K562 (cell line): Measurements from ENCODE around the gene CC2D1A. TPM values are rescaled to one million over a fixed set of nuclear protein-coding genes. Genes with fewer than 3 reads are reported as not detected.

Experiments used
- ELF2 ChIP-seq: fragments of 250-450 bp; sonication (Bioruptor Pico); IDR thresholded peaks from 2 replicates; pipeline ENCODE4 v1.5.0; 2021; ENCODE audit warnings: mild to moderate bottlenecking
- NFIC ChIP-seq: fragments of 450-650 bp; IDR thresholded peaks from 2 replicates; pipeline ENCODE4 v1.6.1; 2017; ENCODE audit warnings: mild to moderate bottlenecking, inconsistent platforms
- SMARCE1 ChIP-seq: fragments of 450-650 bp; IDR thresholded peaks from 2 replicates; pipeline ENCODE4 v1.7.1; 2016; ENCODE audit warnings: mild to moderate bottlenecking
- ZNF695 ChIP-seq: fragments of 450-650 bp; formaldehyde crosslinking; IDR thresholded peaks from 2 replicates; pipeline ENCODE4 v1.4.0; 2020; ENCODE audit warnings: mild to moderate bottlenecking, moderate library complexity
- polyA plus RNA-seq, 8 experiments: library from polyadenylated mRNA; depleted of rRNA in 4 of 8; stranded (reverse) in 5 of 8; unstranded in 3 of 8; fragments of >200 nt; fragmentation: Nextera tagmentation in 2 of 8; fragmentation: Illumina TruSeq in 1 of 8; extraction: Ambion mirVana in 2 of 8; extraction: Trizol in 1 of 8; gene quantifications; 2 replicates each; pipeline versions ENCODE4 v1.2.1 to v1.2.3, GENCODE V29; 2011 to 2014; ENCODE audit warnings: inconsistent platforms in 1 of 8, missing spikeins in 1 of 8
- total RNA-seq, 7 experiments: library from RNA; depleted of rRNA in 6 of 7; stranded (reverse); fragments of >200 nt in 6 of 7; fragmentation: Illumina TruSeq in 2 of 7; extraction: Trizol in 2 of 7; gene quantifications; 2 replicates each; pipeline versions ENCODE4 v1.2.1 to v1.2.3, GENCODE V29; 2011 to 2021; ENCODE audit warnings: low replicate concordance in 1 of 7
- TF ChIP-seq, protein P1 (sequence below), 2 experiments: fragments of 150-350 bp in 1 of 2; IDR thresholded peaks; 2 replicates each; pipeline ENCODE4 v1.6.1; 2012 to 2016; ENCODE audit warnings: low read depth in 2 of 2, low read length in 2 of 2, mild to moderate bottlenecking in 1 of 2, moderate library complexity in 1 of 2
- TF ChIP-seq, protein P2 (sequence below), 2 experiments: fragments of 450-650 bp in 1 of 2; IDR thresholded peaks; 2 replicates each; pipeline ENCODE4 v1.6.1; 2011 to 2017; ENCODE audit warnings: low read depth in 2 of 2, antibody characterized with exemption in 1 of 2, borderline replicate concordance in 1 of 2, low read length in 1 of 2, mild to moderate bottlenecking in 1 of 2, mixed read lengths in 1 of 2; ENCODE audit not compliant: control insufficient read depth in 1 of 2
- TF ChIP-seq, protein P3 (sequence below), 2 experiments: fragments of 450-650 bp; IDR thresholded peaks; 2 replicates each; pipeline ENCODE4 v1.6.1; 2016
- TF ChIP-seq, protein P4 (sequence below): IDR thresholded peaks from 2 replicates; pipeline ENCODE4 v1.6.1; 2016; ENCODE audit warnings: missing genetic modification characterization, missing compliant biosample characterization
- TF ChIP-seq, protein P5 (sequence below): fragments of 200-800 bp; sonication (Bioruptor generic); IDR thresholded peaks from 2 replicates; pipeline ENCODE4 v1.6.1; 2017; ENCODE audit warnings: missing genetic modification characterization, missing compliant biosample characterization
- TF ChIP-seq, protein P6 (sequence below): sonication (generic); formaldehyde crosslinking; IDR thresholded peaks from 2 replicates; pipeline ENCODE4 v1.8.0; 2022; ENCODE audit warnings: missing genetic modification reagents, mild to moderate bottlenecking, moderate library complexity, borderline replicate concordance

CC2D1A gene
- total and polyA plus RNA-seq, 9 of the 15 experiments (the other 6 are each of a cell fraction or from before 2014, with no cell fraction given): 0.32 to 31.0 (median 12.9) TPM

DNA sequence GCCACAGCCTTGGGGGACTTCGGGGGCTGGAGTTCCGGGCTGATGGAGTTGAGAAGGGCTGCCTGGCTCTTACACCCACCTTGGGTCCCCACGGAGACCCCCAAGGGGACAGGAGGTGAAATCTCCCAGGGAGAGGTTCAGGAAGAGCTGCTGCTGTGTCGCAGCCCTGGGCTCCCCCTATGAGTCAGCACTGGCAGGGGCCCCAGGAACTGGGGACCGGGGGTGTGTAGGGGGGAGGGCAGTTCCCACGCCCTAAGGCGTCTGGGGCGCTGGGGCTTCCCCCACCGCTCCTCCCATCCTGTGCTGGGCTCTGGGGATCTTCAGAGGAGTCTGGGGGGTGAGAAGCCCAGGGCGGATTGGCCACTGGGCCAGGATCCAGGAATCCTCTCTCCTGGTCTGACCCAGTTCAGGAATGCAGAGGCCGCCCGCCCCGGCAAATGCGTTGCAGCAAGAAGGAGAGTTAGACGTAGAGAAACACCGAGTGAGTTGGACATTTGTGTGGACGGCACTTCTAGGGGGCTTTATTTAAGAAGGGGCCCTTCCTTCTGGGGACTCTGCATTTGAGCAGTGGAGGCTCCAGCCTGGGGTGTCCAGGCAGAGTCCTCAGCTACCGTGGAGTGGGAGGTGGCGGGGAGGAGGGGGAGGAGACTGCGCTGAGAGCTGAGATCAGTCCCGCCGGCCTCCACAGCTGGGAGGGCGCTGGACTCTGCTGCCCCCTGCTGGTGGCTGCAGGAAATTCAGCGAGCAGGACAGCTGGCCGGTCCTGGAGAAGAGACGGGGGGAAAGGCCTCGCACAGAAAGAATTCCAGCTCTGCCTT is 44.1 kb upstream of the CC2D1A start (continued):
- no peak for TF ChIP-seq ZNF695
- TF ChIP-seq, protein P1, sequence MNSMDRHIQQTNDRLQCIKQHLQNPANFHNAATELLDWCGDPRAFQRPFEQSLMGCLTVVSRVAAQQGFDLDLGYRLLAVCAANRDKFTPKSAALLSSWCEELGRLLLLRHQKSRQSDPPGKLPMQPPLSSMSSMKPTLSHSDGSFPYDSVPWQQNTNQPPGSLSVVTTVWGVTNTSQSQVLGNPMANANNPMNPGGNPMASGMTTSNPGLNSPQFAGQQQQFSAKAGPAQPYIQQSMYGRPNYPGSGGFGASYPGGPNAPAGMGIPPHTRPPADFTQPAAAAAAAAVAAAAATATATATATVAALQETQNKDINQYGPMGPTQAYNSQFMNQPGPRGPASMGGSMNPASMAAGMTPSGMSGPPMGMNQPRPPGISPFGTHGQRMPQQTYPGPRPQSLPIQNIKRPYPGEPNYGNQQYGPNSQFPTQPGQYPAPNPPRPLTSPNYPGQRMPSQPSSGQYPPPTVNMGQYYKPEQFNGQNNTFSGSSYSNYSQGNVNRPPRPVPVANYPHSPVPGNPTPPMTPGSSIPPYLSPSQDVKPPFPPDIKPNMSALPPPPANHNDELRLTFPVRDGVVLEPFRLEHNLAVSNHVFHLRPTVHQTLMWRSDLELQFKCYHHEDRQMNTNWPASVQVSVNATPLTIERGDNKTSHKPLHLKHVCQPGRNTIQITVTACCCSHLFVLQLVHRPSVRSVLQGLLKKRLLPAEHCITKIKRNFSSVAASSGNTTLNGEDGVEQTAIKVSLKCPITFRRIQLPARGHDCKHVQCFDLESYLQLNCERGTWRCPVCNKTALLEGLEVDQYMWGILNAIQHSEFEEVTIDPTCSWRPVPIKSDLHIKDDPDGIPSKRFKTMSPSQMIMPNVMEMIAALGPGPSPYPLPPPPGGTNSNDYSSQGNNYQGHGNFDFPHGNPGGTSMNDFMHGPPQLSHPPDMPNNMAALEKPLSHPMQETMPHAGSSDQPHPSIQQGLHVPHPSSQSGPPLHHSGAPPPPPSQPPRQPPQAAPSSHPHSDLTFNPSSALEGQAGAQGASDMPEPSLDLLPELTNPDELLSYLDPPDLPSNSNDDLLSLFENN (IDR thresholded peaks at IDR 0.05; ENCODE audit: low read depth in 2 of 2, low read length in 2 of 2): 0 out of 4 replicates have a peak, but pooled peaks of 1 of the 2 experiments have one; percentile 10
- TF ChIP-seq, protein P2, sequence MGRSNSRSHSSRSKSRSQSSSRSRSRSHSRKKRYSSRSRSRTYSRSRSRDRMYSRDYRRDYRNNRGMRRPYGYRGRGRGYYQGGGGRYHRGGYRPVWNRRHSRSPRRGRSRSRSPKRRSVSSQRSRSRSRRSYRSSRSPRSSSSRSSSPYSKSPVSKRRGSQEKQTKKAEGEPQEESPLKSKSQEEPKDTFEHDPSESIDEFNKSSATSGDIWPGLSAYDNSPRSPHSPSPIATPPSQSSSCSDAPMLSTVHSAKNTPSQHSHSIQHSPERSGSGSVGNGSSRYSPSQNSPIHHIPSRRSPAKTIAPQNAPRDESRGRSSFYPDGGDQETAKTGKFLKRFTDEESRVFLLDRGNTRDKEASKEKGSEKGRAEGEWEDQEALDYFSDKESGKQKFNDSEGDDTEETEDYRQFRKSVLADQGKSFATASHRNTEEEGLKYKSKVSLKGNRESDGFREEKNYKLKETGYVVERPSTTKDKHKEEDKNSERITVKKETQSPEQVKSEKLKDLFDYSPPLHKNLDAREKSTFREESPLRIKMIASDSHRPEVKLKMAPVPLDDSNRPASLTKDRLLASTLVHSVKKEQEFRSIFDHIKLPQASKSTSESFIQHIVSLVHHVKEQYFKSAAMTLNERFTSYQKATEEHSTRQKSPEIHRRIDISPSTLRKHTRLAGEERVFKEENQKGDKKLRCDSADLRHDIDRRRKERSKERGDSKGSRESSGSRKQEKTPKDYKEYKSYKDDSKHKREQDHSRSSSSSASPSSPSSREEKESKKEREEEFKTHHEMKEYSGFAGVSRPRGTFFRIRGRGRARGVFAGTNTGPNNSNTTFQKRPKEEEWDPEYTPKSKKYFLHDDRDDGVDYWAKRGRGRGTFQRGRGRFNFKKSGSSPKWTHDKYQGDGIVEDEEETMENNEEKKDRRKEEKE (IDR thresholded peaks at IDR 0.05; ENCODE audit: borderline replicate concordance in 1 of 2, control insufficient read depth in 1 of 2, low read depth in 2 of 2, low read length in 1 of 2): no peak
- TF ChIP-seq SMARCE1: peak; percentile 73; the same call in 1 of the 2 replicates
- peak; percentile 2; the same call in 1 of the 2 replicates for TF ChIP-seq NFIC
- TF ChIP-seq, protein P3, sequence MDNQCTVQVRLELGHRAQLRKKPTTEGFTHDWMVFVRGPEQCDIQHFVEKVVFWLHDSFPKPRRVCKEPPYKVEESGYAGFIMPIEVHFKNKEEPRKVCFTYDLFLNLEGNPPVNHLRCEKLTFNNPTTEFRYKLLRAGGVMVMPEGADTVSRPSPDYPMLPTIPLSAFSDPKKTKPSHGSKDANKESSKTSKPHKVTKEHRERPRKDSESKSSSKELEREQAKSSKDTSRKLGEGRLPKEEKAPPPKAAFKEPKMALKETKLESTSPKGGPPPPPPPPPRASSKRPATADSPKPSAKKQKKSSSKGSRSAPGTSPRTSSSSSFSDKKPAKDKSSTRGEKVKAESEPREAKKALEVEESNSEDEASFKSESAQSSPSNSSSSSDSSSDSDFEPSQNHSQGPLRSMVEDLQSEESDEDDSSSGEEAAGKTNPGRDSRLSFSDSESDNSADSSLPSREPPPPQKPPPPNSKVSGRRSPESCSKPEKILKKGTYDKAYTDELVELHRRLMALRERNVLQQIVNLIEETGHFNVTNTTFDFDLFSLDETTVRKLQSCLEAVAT (IDR thresholded peaks at IDR 0.05): peak in 1 of 2 experiments; percentile 36; a peak in 2 of 4 replicates
- TF ChIP-seq ELF2: peak; percentile 33; the same call in 1 of the 2 replicates
- TF ChIP-seq, protein P4, sequence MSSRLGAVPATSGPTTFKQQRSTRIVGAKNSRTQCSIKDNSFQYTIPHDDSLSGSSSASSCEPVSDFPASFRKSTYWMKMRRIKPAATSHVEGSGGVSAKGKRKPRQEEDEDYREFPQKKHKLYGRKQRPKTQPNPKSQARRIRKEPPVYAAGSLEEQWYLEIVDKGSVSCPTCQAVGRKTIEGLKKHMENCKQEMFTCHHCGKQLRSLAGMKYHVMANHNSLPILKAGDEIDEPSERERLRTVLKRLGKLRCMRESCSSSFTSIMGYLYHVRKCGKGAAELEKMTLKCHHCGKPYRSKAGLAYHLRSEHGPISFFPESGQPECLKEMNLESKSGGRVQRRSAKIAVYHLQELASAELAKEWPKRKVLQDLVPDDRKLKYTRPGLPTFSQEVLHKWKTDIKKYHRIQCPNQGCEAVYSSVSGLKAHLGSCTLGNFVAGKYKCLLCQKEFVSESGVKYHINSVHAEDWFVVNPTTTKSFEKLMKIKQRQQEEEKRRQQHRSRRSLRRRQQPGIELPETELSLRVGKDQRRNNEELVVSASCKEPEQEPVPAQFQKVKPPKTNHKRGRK (tag): no peak
- TF ChIP-seq, protein P5, sequence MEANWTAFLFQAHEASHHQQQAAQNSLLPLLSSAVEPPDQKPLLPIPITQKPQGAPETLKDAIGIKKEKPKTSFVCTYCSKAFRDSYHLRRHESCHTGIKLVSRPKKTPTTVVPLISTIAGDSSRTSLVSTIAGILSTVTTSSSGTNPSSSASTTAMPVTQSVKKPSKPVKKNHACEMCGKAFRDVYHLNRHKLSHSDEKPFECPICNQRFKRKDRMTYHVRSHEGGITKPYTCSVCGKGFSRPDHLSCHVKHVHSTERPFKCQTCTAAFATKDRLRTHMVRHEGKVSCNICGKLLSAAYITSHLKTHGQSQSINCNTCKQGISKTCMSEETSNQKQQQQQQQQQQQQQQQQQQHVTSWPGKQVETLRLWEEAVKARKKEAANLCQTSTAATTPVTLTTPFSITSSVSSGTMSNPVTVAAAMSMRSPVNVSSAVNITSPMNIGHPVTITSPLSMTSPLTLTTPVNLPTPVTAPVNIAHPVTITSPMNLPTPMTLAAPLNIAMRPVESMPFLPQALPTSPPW (CRISPR knock-in tag): peak; percentile 96
- TF ChIP-seq, protein P6, sequence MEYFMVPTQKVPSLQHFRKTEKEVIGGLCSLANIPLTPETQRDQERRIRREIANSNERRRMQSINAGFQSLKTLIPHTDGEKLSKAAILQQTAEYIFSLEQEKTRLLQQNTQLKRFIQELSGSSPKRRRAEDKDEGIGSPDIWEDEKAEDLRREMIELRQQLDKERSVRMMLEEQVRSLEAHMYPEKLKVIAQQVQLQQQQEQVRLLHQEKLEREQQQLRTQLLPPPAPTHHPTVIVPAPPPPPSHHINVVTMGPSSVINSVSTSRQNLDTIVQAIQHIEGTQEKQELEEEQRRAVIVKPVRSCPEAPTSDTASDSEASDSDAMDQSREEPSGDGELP (CRISPR knock-in tag): peak; percentile 98
